Measurements from ENCODE around the gene NTSR1. TPM values are rescaled to one million over a fixed set of nuclear protein-coding genes. Genes with fewer than 3 reads are reported as not detected.
A peak's percentile ranks its signal among the peaks of the same experiment; 100 is the strongest.

The NTSR1 gene
- total and polyA plus RNA-seq, 2 of the 13 experiments (the other 11 are each of a cell fraction or from before 2014, with no cell fraction given): 0.09 to 0.12 TPM

DNA sequence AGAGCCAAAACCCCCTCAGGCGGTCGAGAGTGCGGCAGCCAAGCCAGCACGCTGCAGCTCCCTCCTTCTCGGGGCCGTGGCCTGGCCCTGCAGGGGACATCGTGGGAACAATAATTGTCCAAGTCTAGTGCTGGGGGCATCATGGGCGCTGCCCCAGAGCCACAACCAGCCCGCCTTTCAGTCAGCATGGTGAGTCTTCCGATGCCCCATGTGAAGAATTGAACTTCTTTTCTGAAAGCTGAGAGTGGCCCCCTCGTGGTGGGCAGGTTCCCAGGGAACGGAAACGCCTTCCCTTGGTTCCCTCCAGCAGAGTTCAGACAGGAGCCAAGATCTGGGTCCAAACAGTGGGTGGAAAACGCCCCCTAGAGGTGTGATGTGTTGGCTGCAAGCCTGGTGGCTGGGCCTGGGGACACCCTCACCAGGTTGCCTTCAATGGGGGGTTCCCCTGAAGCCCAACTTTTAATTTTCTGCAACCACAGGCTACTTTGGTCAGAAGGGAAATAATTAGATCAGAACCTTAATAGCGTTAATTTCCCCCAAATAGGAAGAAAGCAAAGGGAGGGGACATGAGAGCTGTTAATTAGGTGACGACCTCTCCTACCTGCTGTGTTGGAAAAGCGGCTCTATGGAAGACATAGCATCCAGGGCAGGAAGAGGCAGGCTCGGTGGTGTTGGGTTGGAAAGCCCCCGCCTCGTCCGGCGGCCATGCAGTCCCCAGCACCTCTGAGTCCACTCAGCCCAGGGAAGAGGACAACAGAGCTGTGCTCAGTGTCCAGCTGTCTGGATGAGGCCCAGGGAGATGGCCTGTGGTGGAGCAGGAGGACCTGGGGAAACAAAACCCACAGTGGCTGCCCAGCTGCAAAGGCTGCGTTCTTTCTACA lies 82.9 kb downstream of the NTSR1 start (continued):
- TF ChIP-seq AKNA (CRISPR knock-in tag; IDR thresholded peaks at IDR 0.05; ENCODE audit: borderline replicate concordance) (no peak), MEIS2 (CRISPR knock-in tag; IDR thresholded peaks at IDR 0.05) (peak; percentile 83), PITX1 (CRISPR knock-in tag; IDR thresholded peaks at IDR 0.05) (peak; percentile 80), ZNF644 (CRISPR knock-in tag; IDR thresholded peaks at IDR 0.05; ENCODE audit: low read depth) (peak; percentile 73; the same call in 1 of the 2 replicates), TFE3 (CRISPR knock-in tag; IDR thresholded peaks at IDR 0.05) (0 out of 2 replicates have a peak, but pooled peaks have one; percentile 40), ZBTB33 (CRISPR knock-in tag; IDR thresholded peaks at IDR 0.05) (peak; percentile 81), ZBTB46 (CRISPR knock-in tag; IDR thresholded peaks at IDR 0.05; ENCODE audit: borderline replicate concordance) (no peak), ZBTB2 (CRISPR knock-in tag; IDR thresholded peaks at IDR 0.05; ENCODE audit: low read depth) (no peak), ZFP36L2 (CRISPR knock-in tag; IDR thresholded peaks at IDR 0.05) (no peak)
- TF ChIP-seq, protein P1, sequence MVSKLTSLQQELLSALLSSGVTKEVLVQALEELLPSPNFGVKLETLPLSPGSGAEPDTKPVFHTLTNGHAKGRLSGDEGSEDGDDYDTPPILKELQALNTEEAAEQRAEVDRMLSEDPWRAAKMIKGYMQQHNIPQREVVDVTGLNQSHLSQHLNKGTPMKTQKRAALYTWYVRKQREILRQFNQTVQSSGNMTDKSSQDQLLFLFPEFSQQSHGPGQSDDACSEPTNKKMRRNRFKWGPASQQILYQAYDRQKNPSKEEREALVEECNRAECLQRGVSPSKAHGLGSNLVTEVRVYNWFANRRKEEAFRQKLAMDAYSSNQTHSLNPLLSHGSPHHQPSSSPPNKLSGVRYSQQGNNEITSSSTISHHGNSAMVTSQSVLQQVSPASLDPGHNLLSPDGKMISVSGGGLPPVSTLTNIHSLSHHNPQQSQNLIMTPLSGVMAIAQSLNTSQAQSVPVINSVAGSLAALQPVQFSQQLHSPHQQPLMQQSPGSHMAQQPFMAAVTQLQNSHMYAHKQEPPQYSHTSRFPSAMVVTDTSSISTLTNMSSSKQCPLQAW (CRISPR knock-in tag; IDR thresholded peaks at IDR 0.05): peak; percentile 97
- TF ChIP-seq, protein P2, sequence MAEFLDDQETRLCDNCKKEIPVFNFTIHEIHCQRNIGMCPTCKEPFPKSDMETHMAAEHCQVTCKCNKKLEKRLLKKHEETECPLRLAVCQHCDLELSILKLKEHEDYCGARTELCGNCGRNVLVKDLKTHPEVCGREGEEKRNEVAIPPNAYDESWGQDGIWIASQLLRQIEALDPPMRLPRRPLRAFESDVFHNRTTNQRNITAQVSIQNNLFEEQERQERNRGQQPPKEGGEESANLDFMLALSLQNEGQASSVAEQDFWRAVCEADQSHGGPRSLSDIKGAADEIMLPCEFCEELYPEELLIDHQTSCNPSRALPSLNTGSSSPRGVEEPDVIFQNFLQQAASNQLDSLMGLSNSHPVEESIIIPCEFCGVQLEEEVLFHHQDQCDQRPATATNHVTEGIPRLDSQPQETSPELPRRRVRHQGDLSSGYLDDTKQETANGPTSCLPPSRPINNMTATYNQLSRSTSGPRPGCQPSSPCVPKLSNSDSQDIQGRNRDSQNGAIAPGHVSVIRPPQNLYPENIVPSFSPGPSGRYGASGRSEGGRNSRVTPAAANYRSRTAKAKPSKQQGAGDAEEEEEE (CRISPR knock-in tag; IDR thresholded peaks at IDR 0.05; ENCODE audit: borderline replicate concordance): peak; percentile 34; the same call in 1 of the 2 replicates
